GM12878 (cell line): ENCODE measurements around the gene C2orf68. TPM values are rescaled to one million over a fixed set of nuclear protein-coding genes. Genes with fewer than 3 reads are reported as not detected.

ENCODE experiments used
- ATAC-seq: fragments of 200-7000 bp; cut with Tn5 transposase; 3 replicates; pipeline ENCODE4 v1.9.1; 2020; ENCODE audit warnings: mild to moderate bottlenecking, moderate library complexity
- BruUV-seq: library from RNA; stranded (reverse); fragments of 400-500 nt; replicated peaks from 2 replicates; lab custom pipeline; 2021; lab: Mats Ljungman, UMichigan
- CTCF ChIA-PET: fragments of 300-600 bp; sonication (Branson Sonifier 250); formaldehyde crosslinking; extraction: SDS; loops from one replicate; lab custom pipeline; 2021; ENCODE audit warnings: inconsistent platforms; lab: Yijun Ruan, JAX
- POLR2A ChIA-PET: fragments of 350-600 bp; formaldehyde crosslinking; extraction: SDS; loops from one replicate; lab custom pipeline; 2021; ENCODE audit warnings: inconsistent platforms; lab: Charles Lee
- RAD21 ChIA-PET: fragments of 300-600 bp; sonication (Branson Sonifier 250); formaldehyde crosslinking; loops from one replicate; lab custom pipeline; 2023; ENCODE audit warnings: antibody characterized with exemption; ENCODE audit not compliant: unreplicated experiment; lab: Charles Lee
- SMC1A ChIA-PET: fragments of 300-600 bp; sonication (Branson Sonifier 250); formaldehyde crosslinking; loops from one replicate; lab custom pipeline; 2023; ENCODE audit not compliant: unreplicated experiment, uncharacterized antibody; lab: Charles Lee
- DNase-seq: peaks from one replicate; pipeline ENCODE4 v3.0.0-alpha.2; 2011; ENCODE audit warnings: low read depth, low spot score
- FAIRE-seq: peaks from 3 replicates; lab custom pipeline; 2011; peaks lifted over from hg19 to GRCh38; lab: Jason Lieb, UNC
- H2AFZ ChIP-seq: 2 replicates; pipeline ENCODE4 v1.6.0; 2011; ENCODE audit warnings: low read depth, low read length, control low read depth; ENCODE audit not compliant: control insufficient read depth
- H3K27ac ChIP-seq: 2 replicates; pipeline ENCODE4 v1.5.1; 2011; ENCODE audit warnings: control low read depth; ENCODE audit not compliant: control insufficient read depth, insufficient read depth
- H3K27me3 ChIP-seq, 2 experiments: replicated peaks in 1 of 2; 2 replicates each; pipeline versions ENCODE4 v1.6.0 to v1.6.1; 2011; ENCODE audit warnings: low read length in 1 of 2; ENCODE audit not compliant: control insufficient read depth in 2 of 2, insufficient read depth in 2 of 2
- H3K36me3 ChIP-seq, 2 experiments: 2 replicates each; pipeline ENCODE4 v1.5.1; 2011; ENCODE audit warnings: low read length in 1 of 2; ENCODE audit not compliant: control insufficient read depth in 2 of 2, insufficient read depth in 2 of 2
- H3K4me1 ChIP-seq: 2 replicates; pipeline ENCODE4 v1.6.1; 2011; ENCODE audit warnings: mild to moderate bottlenecking, low read length, moderate library complexity, mixed read lengths; ENCODE audit not compliant: control insufficient read depth, insufficient read depth
- H3K4me2 ChIP-seq: 2 replicates; pipeline ENCODE4 v1.6.0; 2011; ENCODE audit warnings: control low read depth; ENCODE audit not compliant: control insufficient read depth, insufficient read depth
- H3K4me3 ChIP-seq: fragments of 200-600 bp; sonication (generic); 2 replicates; pipeline ENCODE4 v1.5.1; 2016
- H3K79me2 ChIP-seq: 2 replicates; pipeline ENCODE4 v1.6.0; 2011; ENCODE audit warnings: low read length; ENCODE audit not compliant: control insufficient read depth, insufficient read depth
- H3K9ac ChIP-seq: 2 replicates; pipeline ENCODE4 v1.8.0; 2011; ENCODE audit warnings: low read length, control low read depth, mixed read lengths; ENCODE audit not compliant: control insufficient read depth, insufficient read depth
- H3K9me3 ChIP-seq: replicated peaks from 3 replicates; pipeline ENCODE4 v1.5.1; 2011; ENCODE audit warnings: mild to moderate bottlenecking, low read length; ENCODE audit not compliant: control insufficient read depth, insufficient read depth
- H4K20me1 ChIP-seq: 2 replicates; pipeline ENCODE4 v1.6.0; 2011; ENCODE audit not compliant: control insufficient read depth, insufficient read depth
- BCL3 ChIP-seq: IDR thresholded peaks from 2 replicates; pipeline ENCODE4 v1.6.1; 2011; ENCODE audit warnings: borderline replicate concordance, low read depth, mild to moderate bottlenecking, moderate library complexity, low read length; ENCODE audit not compliant: insufficient read depth, poor library complexity, severe bottlenecking
- ELK1 ChIP-seq: IDR thresholded peaks from 2 replicates; pipeline ENCODE4 v1.6.1; 2012; ENCODE audit warnings: low read depth, low read length, improper control_type of control experiment
- KAT2A ChIP-seq: conservative IDR thresholded peaks from 2 replicates; pipeline ENCODE4 v1.6.1; 2011; ENCODE audit warnings: low read depth, low read length; ENCODE audit not compliant: control insufficient read depth
- ZNF592 ChIP-seq: fragments of 450-650 bp; IDR thresholded peaks from 2 replicates; pipeline ENCODE4 v1.6.1; 2017; ENCODE audit warnings: mild to moderate bottlenecking, moderate library complexity
- WGBS: methylation state at CpG from one replicate; pipeline ENCODE4 v1.1.6; 2016; ENCODE audit warnings: low lambda C conversion rate; ENCODE audit not compliant: insufficient replicate concordance, insufficient coverage; ENCODE audit errors: missing lambda C conversion rate; 5-methylcytosine and 5-hydroxymethylcytosine counted together
- in situ Hi-C: fragments of 300-500 bp; cut with MboI; formaldehyde crosslinking; loops from 9 replicates; pipeline ENCODE4 v1.14.3; 2018; ENCODE audit warnings: mixed read lengths
- intact Hi-C: fragments of 100-400 bp; cut with micrococcal nuclease; formaldehyde crosslinking; loops from one replicate; pipeline ENCODE4 v1.14.2; 2022; ENCODE audit not compliant: unreplicated experiment
- polyA plus RNA-seq, 11 experiments: library from polyadenylated mRNA; depleted of rRNA in 4 of 11; unstranded in 6 of 11; stranded (reverse) in 5 of 11; fragments of >200 nt; fragmentation: Nextera tagmentation in 4 of 11; fragmentation: Illumina TruSeq in 1 of 11; extraction: Ambion mirVana in 4 of 11; extraction: Trizol in 1 of 11; gene quantifications; 1 replicate in 1 of 11; 2 replicates in 10 of 11; pipeline versions ENCODE4 v1.2.1 to v1.2.3, GENCODE V29; 2011 to 2016; ENCODE audit warnings: inconsistent platforms in 2 of 11, missing spikeins in 2 of 11, low read depth in 1 of 11
- total RNA-seq, 4 experiments: library from RNA; depleted of rRNA in 3 of 4; stranded (reverse); fragments of >200 nt in 3 of 4; fragmentation: Illumina TruSeq in 1 of 4; extraction: Trizol in 1 of 4; gene quantifications; 2 replicates each; pipeline versions ENCODE4 v1.2.1 to v1.2.3, GENCODE V29; 2013 to 2021

Gene C2orf68
- total and polyA plus RNA-seq, 10 of the 15 experiments (the other 5 are each of a cell fraction or from before 2014, with no cell fraction given): 12.7 to 56.1 (median 28.4) TPM

- no peak for TF ChIP-seq KAT2A
Observed at GRCh38 chr2:85597241-85597640, 14.6 kb downstream of the C2orf68 start (continued).

- H3K4me2 ChIP-seq: peak overlapping the region; percentile 77
- no peak overlapping the region for H2AFZ ChIP-seq
- peaks cover 0 to 14% of the 10 kb centered on the region in 2 experiments; a peak in 3 of 4 replicates for H3K36me3 ChIP-seq
- H4K20me1 ChIP-seq: no peaks in the 10 kb centered on the region
- in situ Hi-C loops: no loop called here
- 92% methylated on average over 3 of the region's 3 CpGs for WGBS
- ATAC-seq: no peak
- FAIRE-seq: no peak
- H3K27ac ChIP-seq: no peak overlapping the region
- DNase-seq: no peak
- no peaks in the 10 kb centered on the region for H3K27me3 ChIP-seq
- POLR2A ChIA-PET: interaction anchor here (0.6 to 3.8 kb wide), 12 partner anchors 8 to 243 kb away, joined by 3 to 57 read pairs (median 6); partner anchors contain the start of genes C2orf68, ELMOD3, GGCX and MAT2A
- RAD21 ChIA-PET: interaction anchor here (1.4 to 2.2 kb wide), 5 partner anchors 19 to 269 kb away, joined by 3 to 9 read pairs (median 7); partner anchors contain the start of genes MAT2A, SH2D6, TGOLN2 and VAMP8
- CTCF ChIA-PET: interaction anchor here (0.9 to 1.2 kb wide), 3 partner anchors 9 to 40 kb away, joined by 3 to 6 read pairs (median 4); no protein-coding TSS in a partner anchor
- SMC1A ChIA-PET: interaction anchor here (1.1 to 3.2 kb wide), 7 partner anchors 10 to 177 kb away, joined by 3 to 20 read pairs (median 6); partner anchors contain the start of genes C2orf68, GGCX, SH2D6 and VAMP8
- BruUV-seq: no TSS peak
- peaks cover 9% of the 10 kb centered on the region for H3K4me1 ChIP-seq
- peaks cover 28% of the 10 kb centered on the region for H3K79me2 ChIP-seq
- H3K4me3 ChIP-seq: peak overlapping the region; percentile 97
- TF ChIP-seq ZNF592: no peak
- no peak for TF ChIP-seq BCL3
- TF ChIP-seq ELK1: no peak
- intact Hi-C loops: no loop called here
- H3K9me3 ChIP-seq: no peaks in the 10 kb centered on the region
- peak overlapping the region; percentile 95 for H3K9ac ChIP-seq
Observed at GRCh38 chr2:85596486-85597143, 15.3 kb downstream of the C2orf68 start.
